ENCODE measurements around the gene GP1BA.

DNA sequence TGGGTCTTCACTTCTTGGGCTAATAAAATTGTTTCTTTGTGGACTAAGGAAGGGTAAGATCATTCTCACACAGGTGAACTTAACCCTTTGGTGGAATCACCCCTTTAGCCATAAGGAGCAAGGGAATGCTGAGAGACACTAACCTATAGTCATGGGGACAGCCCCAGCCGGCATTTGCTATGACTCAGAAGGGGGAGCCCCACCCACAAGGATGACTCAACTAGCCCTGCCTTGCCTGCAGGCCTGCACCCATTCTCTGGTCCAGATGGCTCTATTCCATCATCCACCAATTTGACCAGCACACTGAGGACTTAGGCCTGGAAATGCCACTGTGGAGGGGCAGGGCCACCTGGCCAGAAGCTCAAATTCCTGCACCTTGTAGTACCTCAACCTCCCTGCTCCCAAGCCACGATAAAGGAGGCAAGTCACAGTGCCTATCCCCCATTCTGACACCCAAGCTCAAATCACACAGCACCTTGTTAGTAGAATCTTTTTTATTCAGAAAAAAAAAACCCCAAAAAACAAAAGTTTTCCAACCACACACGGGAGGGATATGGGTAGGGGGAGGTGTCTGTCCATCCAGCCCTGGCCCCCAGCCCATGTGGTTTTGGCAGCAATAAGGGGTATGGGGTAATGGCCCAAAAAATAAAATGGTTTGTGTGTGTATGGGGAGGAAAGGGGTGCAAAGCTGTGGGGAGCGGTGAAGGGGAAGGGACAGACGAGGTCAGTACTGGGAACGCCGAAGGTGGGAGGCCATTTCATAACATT, 13.3 kb downstream of the GP1BA start:
- TF ChIP-seq, protein P1, sequence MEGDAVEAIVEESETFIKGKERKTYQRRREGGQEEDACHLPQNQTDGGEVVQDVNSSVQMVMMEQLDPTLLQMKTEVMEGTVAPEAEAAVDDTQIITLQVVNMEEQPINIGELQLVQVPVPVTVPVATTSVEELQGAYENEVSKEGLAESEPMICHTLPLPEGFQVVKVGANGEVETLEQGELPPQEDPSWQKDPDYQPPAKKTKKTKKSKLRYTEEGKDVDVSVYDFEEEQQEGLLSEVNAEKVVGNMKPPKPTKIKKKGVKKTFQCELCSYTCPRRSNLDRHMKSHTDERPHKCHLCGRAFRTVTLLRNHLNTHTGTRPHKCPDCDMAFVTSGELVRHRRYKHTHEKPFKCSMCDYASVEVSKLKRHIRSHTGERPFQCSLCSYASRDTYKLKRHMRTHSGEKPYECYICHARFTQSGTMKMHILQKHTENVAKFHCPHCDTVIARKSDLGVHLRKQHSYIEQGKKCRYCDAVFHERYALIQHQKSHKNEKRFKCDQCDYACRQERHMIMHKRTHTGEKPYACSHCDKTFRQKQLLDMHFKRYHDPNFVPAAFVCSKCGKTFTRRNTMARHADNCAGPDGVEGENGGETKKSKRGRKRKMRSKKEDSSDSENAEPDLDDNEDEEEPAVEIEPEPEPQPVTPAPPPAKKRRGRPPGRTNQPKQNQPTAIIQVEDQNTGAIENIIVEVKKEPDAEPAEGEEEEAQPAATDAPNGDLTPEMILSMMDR (IDR thresholded peaks at IDR 0.05) = no peak
- TF ChIP-seq EP300 (IDR thresholded peaks at IDR 0.05) (no peak), POLR2A (IDR thresholded peaks at IDR 0.05) (no peak), POLR2AphosphoS5 (IDR thresholded peaks at IDR 0.05) (peak; percentile 80)

All from gastroesophageal sphincter (tissue), 3 donors.